Activated CD8-positive, alpha-beta memory T cell treated with anti-CD3 and anti-CD28 coated beads, Interleukin-2, amount 10 ng/mL, durations not matched to agents 7 days and 5 days (primary cell): ENCODE measurements around the gene WDR54. TPM values are rescaled to one million over a fixed set of nuclear protein-coding genes. Genes with fewer than 3 reads are reported as not detected.

Source experiments
- ATAC-seq: fragments of 150-1000 bp; cut with Tn5 transposase; one replicate; pipeline ENCODE4 v1.10.0; 2021; ENCODE audit warnings: moderate library complexity
- CTCF ChIA-PET: fragments of 350-600 bp; sonication (Branson Sonifier 250); formaldehyde crosslinking; loops from one replicate; lab custom pipeline; 2021; ENCODE audit warnings: antibody characterized with exemption; lab: Charles Lee
- DNase-seq: peaks from one replicate; pipeline ENCODE4 v3.0.0-alpha.2; 2020
- H3K27ac Mint-ChIP-seq: one replicate; pipeline ENCODE4 v1.8.0; 2021; ENCODE audit warnings: mild to moderate bottlenecking, mixed read lengths
- H3K27me3 Mint-ChIP-seq: one replicate; pipeline ENCODE4 v1.8.0; 2021; ENCODE audit warnings: mixed read lengths
- H3K36me3 Mint-ChIP-seq: one replicate; pipeline ENCODE4 v1.8.0; 2021; ENCODE audit warnings: mild to moderate bottlenecking, mixed read lengths
- H3K4me1 Mint-ChIP-seq: one replicate; pipeline ENCODE4 v1.8.0; 2021; ENCODE audit warnings: mixed read lengths
- H3K4me3 Mint-ChIP-seq: one replicate; pipeline ENCODE4 v1.8.0; 2021; ENCODE audit warnings: mild to moderate bottlenecking, moderate library complexity, mixed read lengths
- H3K9me3 Mint-ChIP-seq: one replicate; pipeline ENCODE4 v1.8.0; 2022; ENCODE audit warnings: low read depth, mixed read lengths
- total RNA-seq, 2 experiments: library from RNA; stranded (reverse); gene quantifications; one replicate each; pipeline ENCODE4 v1.2.3, GENCODE V29; 2021

WDR54 gene
- total RNA-seq, 2 experiments from 2014 or later = 82.7 to 84.0 TPM

- Mint-ChIP-seq H3K27me3 (no peaks in the 10 kb centered on the region), H3K9me3 (no peaks in the 10 kb centered on the region), H3K4me1 (peaks cover 5% of the 10 kb centered on the region), H3K4me3 (no peak overlapping the region), H3K36me3 (peaks cover 1% of the 10 kb centered on the region), H3K27ac (no peak overlapping the region)
- CTCF ChIA-PET = interaction anchor here (1.0 kb wide), 1 partner anchor 138 kb away, joined by 3 read pairs; no protein-coding TSS in a partner anchor
- DNase-seq (no peak), ATAC-seq (no peak)
Observed at GRCh38 chr2:74387346-74387745, 34.2 kb upstream of the WDR54 start.

DNA sequence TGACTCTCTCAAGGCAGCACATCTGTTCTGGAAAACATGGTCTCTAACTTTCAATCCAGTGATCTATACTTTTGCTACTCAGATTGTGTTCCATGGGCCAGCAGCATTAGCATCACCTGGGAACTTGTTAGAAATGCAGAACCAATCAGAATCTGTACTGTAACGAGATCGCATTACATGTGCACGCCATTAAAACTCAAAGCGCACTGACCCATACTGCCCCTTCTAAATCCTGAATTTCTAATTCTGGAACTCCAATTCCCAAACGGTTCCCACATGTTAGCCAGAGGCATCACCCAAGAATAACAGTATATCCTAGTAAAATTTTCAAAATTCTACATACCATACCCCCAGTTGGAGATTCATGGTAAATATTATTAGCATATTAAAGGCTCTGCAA, 30.9 kb upstream of the WDR54 start:
- Mint-ChIP-seq H3K27ac (no peak overlapping the region), H3K9me3 (no peaks in the 10 kb centered on the region), H3K4me1 (peaks cover 6% of the 10 kb centered on the region), H3K27me3 (peaks cover 8% of the 10 kb centered on the region), H3K4me3 (peak overlapping the region; percentile 61), H3K36me3 (peaks cover 1% of the 10 kb centered on the region)
- CTCF ChIA-PET = interaction anchor here (0.6 to 5.2 kb wide), 22 partner anchors 9 to 567 kb away, joined by 3 to 32 read pairs (median 6); partner anchors contain the start of genes C2orf81, DCTN1, INO80B and MOB1A
- DNase-seq = no peak
- ATAC-seq = no peak

- H3K27me3 Mint-ChIP-seq = peaks cover 8% of the 10 kb centered on the region
- peak; percentile 44 for DNase-seq
- CTCF ChIA-PET = interaction anchor here (0.8 to 5.2 kb wide), 38 partner anchors 9 to 684 kb away, joined by 3 to 32 read pairs (median 5); partner anchors contain the start of genes C2orf81, CCDC142, DCTN1 and DQX1
- no peak for ATAC-seq
- H3K4me3 Mint-ChIP-seq = peak overlapping the region; percentile 86
- no peaks in the 10 kb centered on the region for H3K9me3 Mint-ChIP-seq
- H3K27ac Mint-ChIP-seq = peak overlapping the region; percentile 97
- peaks cover 6% of the 10 kb centered on the region for H3K4me1 Mint-ChIP-seq
- H3K36me3 Mint-ChIP-seq = peaks cover 1% of the 10 kb centered on the region
Observed at GRCh38 chr2:74391209-74391579, 30.3 kb upstream of the WDR54 start.

DNA sequence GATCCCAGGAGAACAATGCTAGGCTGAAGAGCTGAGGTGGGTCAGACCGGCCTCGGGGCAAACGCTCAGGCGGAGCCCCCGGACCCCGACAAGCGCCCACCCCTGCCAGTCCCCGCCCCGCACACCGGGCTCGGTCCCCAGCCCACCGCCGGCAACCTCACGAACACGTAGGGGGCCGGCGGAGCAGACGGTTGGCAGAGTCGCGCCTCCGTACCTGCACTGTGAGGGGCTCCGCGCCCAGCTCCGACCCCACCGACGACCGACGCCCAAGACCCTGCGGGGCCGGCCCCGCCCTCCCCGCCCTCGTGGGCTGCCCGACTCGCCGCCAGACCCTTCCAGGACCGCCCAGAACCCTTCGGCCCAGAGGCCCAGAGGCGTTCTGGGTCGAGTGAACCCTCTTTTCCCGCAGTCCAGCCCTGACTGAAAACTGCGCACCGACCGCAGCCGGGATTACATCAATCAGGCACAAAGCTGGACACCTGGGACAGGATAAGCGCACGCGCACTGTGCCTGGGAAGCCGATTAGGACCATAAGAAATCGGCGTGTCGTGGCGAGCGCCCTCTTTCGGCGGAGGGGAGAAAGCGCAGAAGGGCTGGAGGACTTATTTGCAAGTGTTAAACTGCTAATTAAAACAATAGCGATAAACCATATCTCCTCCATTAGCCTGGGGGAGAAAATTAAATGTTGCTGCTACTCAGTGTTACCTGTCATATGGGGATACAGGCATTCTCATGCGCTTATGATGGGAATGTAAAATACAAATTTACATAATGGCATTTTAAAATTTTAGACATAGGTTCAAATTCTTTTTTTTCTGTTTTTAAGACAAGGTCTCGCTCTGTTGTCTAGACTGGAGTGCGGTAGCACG, 29.7 kb upstream of the WDR54 start:
- Mint-ChIP-seq H3K27ac (peak overlapping the region; percentile 97), H3K27me3 (peaks cover 8% of the 10 kb centered on the region), H3K4me3 (peak overlapping the region; percentile 86), H3K36me3 (peaks cover 1% of the 10 kb centered on the region), H3K9me3 (no peaks in the 10 kb centered on the region), H3K4me1 (peaks cover 6% of the 10 kb centered on the region)
- DNase-seq (peak; percentile 96), ATAC-seq (peak; percentile 82)
- CTCF ChIA-PET = interaction anchor here (0.8 to 5.2 kb wide), 39 partner anchors 8 to 685 kb away, joined by 3 to 32 read pairs (median 5); partner anchors contain the start of genes C2orf81, CCDC142, DCTN1 and DQX1

- H3K27me3 Mint-ChIP-seq = peaks cover 8% of the 10 kb centered on the region
- ATAC-seq = no peak
- CTCF ChIA-PET = interaction anchor here (1.0 to 5.2 kb wide), 21 partner anchors 9 to 568 kb away, joined by 3 to 32 read pairs (median 7); partner anchors contain the start of genes C2orf81, CCDC142, DCTN1 and DQX1
- H3K9me3 Mint-ChIP-seq = no peaks in the 10 kb centered on the region
- peaks cover 1% of the 10 kb centered on the region for H3K36me3 Mint-ChIP-seq
- H3K27ac Mint-ChIP-seq = no peak overlapping the region
- peaks cover 6% of the 10 kb centered on the region for H3K4me1 Mint-ChIP-seq
- H3K4me3 Mint-ChIP-seq = no peak overlapping the region
- no peak for DNase-seq
Observed at GRCh38 chr2:74392449-74392743, 29.1 kb upstream of the WDR54 start.

DNA sequence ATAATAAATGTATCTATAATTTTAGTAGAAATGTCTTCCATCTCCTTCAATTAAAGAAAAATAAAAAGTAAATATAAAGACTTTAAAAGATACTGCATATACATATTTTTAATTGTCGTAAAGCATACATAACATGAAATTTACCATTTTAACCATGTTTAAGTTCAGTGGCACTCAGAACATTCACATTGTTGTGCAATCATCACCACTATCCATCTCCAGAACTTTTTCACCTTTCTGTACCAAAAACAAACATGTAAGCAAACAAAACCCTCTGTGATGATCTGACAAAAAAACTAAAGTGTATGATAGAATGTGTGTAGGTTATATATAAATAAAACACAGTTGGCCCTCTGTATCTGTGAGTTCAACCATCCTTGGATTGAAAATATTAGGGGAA, 28.0 kb upstream of the WDR54 start:
- H3K4me3 Mint-ChIP-seq = no peak overlapping the region
- H3K4me1 Mint-ChIP-seq = peaks cover 6% of the 10 kb centered on the region
- no peaks in the 10 kb centered on the region for H3K9me3 Mint-ChIP-seq
- CTCF ChIA-PET = interaction anchor here (1.0 kb wide), 1 partner anchor 16 kb away, joined by 3 read pairs; no protein-coding TSS in a partner anchor
- DNase-seq = no peak
- H3K27ac Mint-ChIP-seq = no peak overlapping the region
- ATAC-seq = no peak
- peaks cover 1% of the 10 kb centered on the region for H3K36me3 Mint-ChIP-seq
- peaks cover 8% of the 10 kb centered on the region for H3K27me3 Mint-ChIP-seq

DNA sequence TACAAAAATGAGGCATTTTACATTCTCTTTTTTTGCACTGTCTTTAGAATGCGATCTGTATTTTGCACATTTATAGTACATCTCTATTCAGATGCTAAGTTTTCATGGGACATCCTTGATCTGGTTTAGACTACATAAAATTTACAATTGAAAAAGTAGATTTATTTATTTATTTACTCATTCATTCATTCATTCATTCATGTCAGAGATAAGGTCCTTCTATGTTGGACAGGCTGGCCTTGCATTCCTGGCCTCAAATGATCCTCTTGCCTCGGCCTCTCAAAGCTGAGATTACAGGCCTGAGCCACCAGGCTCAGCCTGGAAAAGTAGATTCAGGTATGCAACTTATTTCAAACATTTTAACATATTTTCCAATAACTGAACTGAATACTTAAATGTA, 25.4 kb upstream of the WDR54 start:
- CTCF ChIA-PET = no interaction called here
- ATAC-seq (no peak), DNase-seq (no peak)
- Mint-ChIP-seq H3K36me3 (no peaks in the 10 kb centered on the region), H3K27ac (no peak overlapping the region), H3K4me1 (peaks cover 4% of the 10 kb centered on the region), H3K27me3 (peaks cover 11% of the 10 kb centered on the region), H3K9me3 (no peaks in the 10 kb centered on the region), H3K4me3 (no peak overlapping the region)

DNA sequence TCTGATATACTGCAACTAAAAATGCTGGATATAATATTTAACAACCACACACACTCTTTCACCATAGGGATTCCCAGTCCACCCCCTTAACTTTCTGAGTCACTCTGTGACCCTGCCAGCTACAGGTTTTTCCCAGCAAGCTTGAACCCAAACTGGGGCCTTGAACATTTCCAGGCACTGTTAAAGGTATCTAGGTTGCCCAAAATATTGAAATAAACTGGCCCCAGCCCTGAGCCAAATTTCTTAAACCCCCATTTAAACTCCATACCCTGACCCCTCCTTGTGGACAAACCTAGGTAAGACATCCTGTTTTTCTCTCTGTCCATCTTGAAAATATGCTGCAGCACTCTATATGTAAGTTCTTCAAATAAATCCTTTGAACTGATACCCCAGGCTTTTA, 21.7 kb upstream of the WDR54 start:
- Mint-ChIP-seq H3K36me3 (no peaks in the 10 kb centered on the region), H3K4me3 (no peak overlapping the region), H3K27me3 (peaks cover 13% of the 10 kb centered on the region), H3K27ac (no peak overlapping the region), H3K9me3 (no peaks in the 10 kb centered on the region), H3K4me1 (no peaks in the 10 kb centered on the region)
- no peak for DNase-seq
- ATAC-seq = peak; percentile 68
- CTCF ChIA-PET = interaction anchor here (0.7 to 1.5 kb wide), 6 partner anchors 9 to 172 kb away, joined by 3 to 6 read pairs (median 4); no protein-coding TSS in a partner anchor

- ATAC-seq = no peak
- DNase-seq = no peak
- H3K36me3 Mint-ChIP-seq = no peaks in the 10 kb centered on the region
- peaks cover 15% of the 10 kb centered on the region for H3K27me3 Mint-ChIP-seq
- no peaks in the 10 kb centered on the region for H3K9me3 Mint-ChIP-seq
- no peak overlapping the region for H3K27ac Mint-ChIP-seq
- H3K4me1 Mint-ChIP-seq = no peaks in the 10 kb centered on the region
- CTCF ChIA-PET = interaction anchor here (1.0 to 1.8 kb wide), 5 partner anchors 10 to 152 kb away, joined by 3 to 10 read pairs (median 4); no protein-coding TSS in a partner anchor
- H3K4me3 Mint-ChIP-seq = no peak overlapping the region
Observed at GRCh38 chr2:74401891-74402290, 19.6 kb upstream of the WDR54 start.

GRCh38 chr2:74406035-74406434, 15.5 kb upstream of the WDR54 start:
- Mint-ChIP-seq H3K27ac (no peak overlapping the region), H3K4me3 (no peak overlapping the region), H3K4me1 (no peaks in the 10 kb centered on the region), H3K36me3 (no peaks in the 10 kb centered on the region), H3K27me3 (peaks cover 33% of the 10 kb centered on the region), H3K9me3 (no peaks in the 10 kb centered on the region)
- CTCF ChIA-PET = interaction anchor here (1.6 kb wide), 1 partner anchor 15 kb away, joined by 4 read pairs; the partner anchor contains the start of genes C2orf81 and WDR54
- DNase-seq (no peak), ATAC-seq (peak; percentile 27)

DNA sequence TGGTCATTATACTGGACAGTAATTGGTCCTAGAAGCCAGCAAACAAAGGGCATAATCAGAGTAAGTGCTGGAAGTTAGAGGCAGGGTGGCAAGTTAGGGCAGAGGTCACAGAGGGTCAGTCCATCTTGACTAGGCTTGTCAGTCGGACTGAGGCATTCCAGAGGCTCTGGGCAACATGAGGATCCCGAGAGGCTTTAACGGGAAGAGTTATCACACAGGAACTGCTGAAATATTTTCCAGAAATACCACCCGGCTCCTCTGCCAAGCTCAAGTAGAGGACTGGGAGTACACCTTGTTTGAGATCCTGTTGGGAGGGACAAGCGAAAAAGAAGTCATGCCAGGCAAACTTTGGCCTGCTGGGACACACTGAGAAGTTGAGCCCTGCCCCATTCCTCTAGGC, 13.8 kb upstream of the WDR54 start:
- no peak for ATAC-seq
- H3K4me3 Mint-ChIP-seq = no peak overlapping the region
- CTCF ChIA-PET = interaction anchor here (0.7 kb wide), 1 partner anchor 50 kb away, joined by 3 read pairs; the partner anchor contains the start of gene WBP1

DNA sequence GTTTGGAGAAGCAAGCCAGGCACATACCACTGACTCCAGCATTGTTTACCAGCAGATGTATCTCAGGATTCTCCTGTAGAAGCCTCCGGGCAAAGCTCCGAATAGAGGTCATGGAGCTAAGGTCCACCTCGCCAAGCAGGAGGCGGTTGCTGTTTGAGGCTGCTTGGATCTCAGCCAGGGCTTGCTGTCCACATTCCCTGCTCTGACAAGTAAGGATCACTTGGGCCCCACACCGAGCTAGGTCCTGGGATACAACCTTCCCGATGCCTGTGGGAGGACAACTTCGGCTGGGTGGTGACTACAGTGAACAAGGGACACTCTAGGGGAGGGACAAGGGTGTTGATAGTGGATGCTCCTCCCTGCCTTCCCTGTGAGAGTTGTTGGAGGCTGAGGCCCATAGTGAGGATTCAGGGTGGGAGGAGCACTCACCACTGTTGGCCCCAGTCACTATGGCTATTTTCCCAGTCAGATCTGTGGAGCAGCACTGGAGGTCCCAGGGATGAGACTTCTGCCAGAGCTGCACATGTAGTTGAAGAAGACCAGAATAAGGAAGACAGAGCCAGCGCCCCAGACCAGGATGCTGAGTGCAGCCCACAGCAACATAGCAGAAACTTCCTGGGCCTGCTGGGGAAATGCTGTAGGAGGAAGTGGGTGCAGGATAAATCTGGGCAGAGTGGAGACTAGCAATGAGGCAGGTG, 8.4 kb upstream of the WDR54 start:
- Mint-ChIP-seq H3K4me1 (peaks cover 16% of the 10 kb centered on the region), H3K27me3 (peaks cover 29% of the 10 kb centered on the region), H3K9me3 (no peaks in the 10 kb centered on the region), H3K36me3 (no peaks in the 10 kb centered on the region), H3K27ac (no peak overlapping the region), H3K4me3 (no peak overlapping the region)
- no peak for ATAC-seq
- DNase-seq = no peak
- CTCF ChIA-PET = interaction anchor here (0.8 to 1.6 kb wide), 2 partner anchors 8 to 78 kb away, joined by 3 to 6 read pairs; partner anchors contain the start of genes C2orf81 and WDR54

More for the DNA sequence above, 13.8 kb upstream of the WDR54 start:
- no peaks in the 10 kb centered on the region for H3K9me3 Mint-ChIP-seq
- peaks cover 29% of the 10 kb centered on the region for H3K27me3 Mint-ChIP-seq
- no peak overlapping the region for H3K27ac Mint-ChIP-seq
- H3K4me1 Mint-ChIP-seq = no peaks in the 10 kb centered on the region
- DNase-seq = no peak
- no peaks in the 10 kb centered on the region for H3K36me3 Mint-ChIP-seq

- Mint-ChIP-seq H3K4me3 (no peak overlapping the region), H3K27ac (no peak overlapping the region), H3K36me3 (no peaks in the 10 kb centered on the region), H3K4me1 (peaks cover 16% of the 10 kb centered on the region), H3K27me3 (peaks cover 20% of the 10 kb centered on the region), H3K9me3 (no peaks in the 10 kb centered on the region)
- CTCF ChIA-PET = interaction anchor here (0.9 to 1.2 kb wide), 2 partner anchors 13 to 23 kb away, joined by 3 read pairs; no protein-coding TSS in a partner anchor
- no peak for ATAC-seq
- no peak for DNase-seq
Observed at GRCh38 chr2:74414441-74414840, 7.1 kb upstream of the WDR54 start.
